ENCODE results near the gene MCC. TPM values are rescaled to one million over a fixed set of nuclear protein-coding genes. Genes with fewer than 3 reads are reported as not detected.

Gene MCC
- total and polyA plus RNA-seq, 4 donors, result 9.0 to 47.3 (median 14.7) TPM

- no peaks in the 10 kb centered on the region for H3K9me3 ChIP-seq (ENCODE audit: control insufficient read depth in 4 of 4, low read length in 3 of 4)
- no peak overlapping the region for H3K4me3 ChIP-seq (ENCODE audit: low read depth in 1 of 3, low read length in 3 of 3)
- no peak overlapping the region for H3K27ac ChIP-seq (ENCODE audit: low read depth in 1 of 2, low read length in 2 of 2)
- TF ChIP-seq RAD21 (IDR thresholded peaks at IDR 0.05), result no peak
- no peak for TF ChIP-seq TAF1 (conservative IDR thresholded peaks at IDR 0.05)
- TF ChIP-seq YY1 (IDR thresholded peaks at IDR 0.05), result no peak
- no peak for TF ChIP-seq JUND (IDR thresholded peaks at IDR 0.05)
- TF ChIP-seq ZBTB33 (IDR thresholded peaks at IDR 0.05), result no peak
- no peak for TF ChIP-seq REST (IDR thresholded peaks at IDR 0.05)
- TF ChIP-seq, protein P1, sequence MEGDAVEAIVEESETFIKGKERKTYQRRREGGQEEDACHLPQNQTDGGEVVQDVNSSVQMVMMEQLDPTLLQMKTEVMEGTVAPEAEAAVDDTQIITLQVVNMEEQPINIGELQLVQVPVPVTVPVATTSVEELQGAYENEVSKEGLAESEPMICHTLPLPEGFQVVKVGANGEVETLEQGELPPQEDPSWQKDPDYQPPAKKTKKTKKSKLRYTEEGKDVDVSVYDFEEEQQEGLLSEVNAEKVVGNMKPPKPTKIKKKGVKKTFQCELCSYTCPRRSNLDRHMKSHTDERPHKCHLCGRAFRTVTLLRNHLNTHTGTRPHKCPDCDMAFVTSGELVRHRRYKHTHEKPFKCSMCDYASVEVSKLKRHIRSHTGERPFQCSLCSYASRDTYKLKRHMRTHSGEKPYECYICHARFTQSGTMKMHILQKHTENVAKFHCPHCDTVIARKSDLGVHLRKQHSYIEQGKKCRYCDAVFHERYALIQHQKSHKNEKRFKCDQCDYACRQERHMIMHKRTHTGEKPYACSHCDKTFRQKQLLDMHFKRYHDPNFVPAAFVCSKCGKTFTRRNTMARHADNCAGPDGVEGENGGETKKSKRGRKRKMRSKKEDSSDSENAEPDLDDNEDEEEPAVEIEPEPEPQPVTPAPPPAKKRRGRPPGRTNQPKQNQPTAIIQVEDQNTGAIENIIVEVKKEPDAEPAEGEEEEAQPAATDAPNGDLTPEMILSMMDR (IDR thresholded peaks at IDR 0.05; ENCODE audit: low read depth, low read length, missing input control), result no peak
- no peak for TF ChIP-seq FOXA2 (IDR thresholded peaks at IDR 0.05)
- TF ChIP-seq SP1 (IDR thresholded peaks at IDR 0.05), result no peak
- no peak for TF ChIP-seq HNF4A (conservative IDR thresholded peaks at IDR 0.05)
- no peak for TF ChIP-seq ATF3 (IDR thresholded peaks at IDR 0.05)
- no peak for TF ChIP-seq FOXA1 (IDR thresholded peaks at IDR 0.05)
- no peak for TF ChIP-seq EGR1 (IDR thresholded peaks at IDR 0.05; ENCODE audit: low read depth in 2 of 2)
- TF ChIP-seq NR2F2 (IDR thresholded peaks at IDR 0.05), result no peak
- no peak for TF ChIP-seq GABPA (IDR thresholded peaks at IDR 0.05 in 1 of 2, conservative IDR thresholded peaks at IDR 0.05 in 1 of 2)
- no peak for TF ChIP-seq RXRA (IDR thresholded peaks at IDR 0.05)
- no peak for TF ChIP-seq HNF4G (IDR thresholded peaks at IDR 0.05)
- TF ChIP-seq, protein P2, sequence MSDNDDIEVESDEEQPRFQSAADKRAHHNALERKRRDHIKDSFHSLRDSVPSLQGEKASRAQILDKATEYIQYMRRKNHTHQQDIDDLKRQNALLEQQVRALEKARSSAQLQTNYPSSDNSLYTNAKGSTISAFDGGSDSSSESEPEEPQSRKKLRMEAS (IDR thresholded peaks at IDR 0.05), result no peak
- no peak for DNase-seq (ENCODE audit: low spot score)
- H3K36me3 ChIP-seq (ENCODE audit: control insufficient read depth in 4 of 4, insufficient read depth in 3 of 4, low read depth in 1 of 4, low read length in 3 of 4), result peaks cover 0 to 2% (median 0%) of the 10 kb centered on the region in 4 donors
- H3K4me1 ChIP-seq (ENCODE audit: control insufficient read depth in 4 of 4, insufficient read depth in 4 of 4, low read length in 3 of 4), result peaks cover 0 to 16% (median 0%) of the 10 kb centered on the region in 4 donors
- WGBS, result 94% methylated on average over 7 of the region's 7 CpGs
- no peak overlapping the region for H3K9ac ChIP-seq (ENCODE audit: low read depth in 1 of 2, low read length in 2 of 2)
- H3K27me3 ChIP-seq (ENCODE audit: control insufficient read depth in 4 of 4, insufficient read depth in 4 of 4, low read length in 3 of 4), result no peaks in the 10 kb centered on the region
Observed at GRCh38 chr5:113186061-113186460, 302.2 kb downstream of the MCC start.

Measured in liver (tissue), 9 donors.